Immature natural killer cell (primary cell): ENCODE results near the gene LRRC8D. TPM values are rescaled to one million over a fixed set of nuclear protein-coding genes. Genes with fewer than 3 reads are reported as not detected.
"Not testable (repeated sequence)": the region's sequence is repeated elsewhere in the genome, so short reads cannot be mapped to it uniquely, and the experiment has no call there.

ENCODE experiments used
- DNase-seq, 3 donors: peaks; one replicate each; pipeline ENCODE4 v3.0.0; 2022; ENCODE audit warnings: mixed read lengths in 1 of 3
- H3K27ac Mint-ChIP-seq, 6 donors: one replicate each; pipeline ENCODE4 v1.8.0; 2020; ENCODE audit warnings: mixed read lengths in 6 of 6, mild to moderate bottlenecking in 5 of 6, inconsistent platforms in 4 of 6, moderate library complexity in 3 of 6
- H3K27me3 Mint-ChIP-seq, 3 donors: one replicate each; pipeline ENCODE4 v1.8.0; 2020 to 2021; ENCODE audit warnings: low read depth in 3 of 3, mild to moderate bottlenecking in 3 of 3, mixed read lengths in 3 of 3, moderate library complexity in 3 of 3, inconsistent platforms in 1 of 3
- H3K36me3 Mint-ChIP-seq, 3 donors: one replicate each; pipeline ENCODE4 v1.8.0; 2020; ENCODE audit warnings: mixed read lengths in 3 of 3, inconsistent platforms in 2 of 3, mild to moderate bottlenecking in 2 of 3
- H3K4me1 Mint-ChIP-seq, 2 donors: one replicate each; pipeline ENCODE4 v1.8.0; 2020; ENCODE audit warnings: inconsistent platforms in 2 of 2, mild to moderate bottlenecking in 2 of 2, mixed read lengths in 2 of 2, moderate library complexity in 1 of 2
- H3K4me3 Mint-ChIP-seq, 5 donors: one replicate each; pipeline ENCODE4 v1.8.0; 2020; ENCODE audit warnings: mild to moderate bottlenecking in 5 of 5, mixed read lengths in 5 of 5, inconsistent platforms in 3 of 5, moderate library complexity in 3 of 5
- H3K9me3 Mint-ChIP-seq, 6 donors: one replicate each; pipeline ENCODE4 v1.8.0; 2020; ENCODE audit warnings: mild to moderate bottlenecking in 6 of 6, mixed read lengths in 6 of 6, inconsistent platforms in 4 of 6, moderate library complexity in 3 of 6
- polyA plus RNA-seq, 3 donors: library from polyadenylated mRNA; unstranded; fragments of 300-500 nt; fragmentation: Illumina TruSeq; gene quantifications; one replicate each; pipeline ENCODE4 v1.2.3, GENCODE V29; 2021

Gene LRRC8D
- polyA plus RNA-seq, 3 donors from 2014 or later, result 24.7 to 40.1 (median 32.0) TPM

GRCh38 chr1:89918127-89918793, 97.4 kb downstream of the LRRC8D start:
- Mint-ChIP-seq H3K36me3 (peaks cover 1 to 7% (median 5%) of the 10 kb centered on the region in 3 donors), H3K9me3 (no peaks in the 10 kb centered on the region), H3K4me3 (no peak overlapping the region), H3K27ac (no peak overlapping the region), H3K4me1 (peaks cover 3 to 28% of the 10 kb centered on the region in 2 donors), H3K27me3 (peaks cover 0 to 2% (median 0%) of the 10 kb centered on the region in 3 donors)
- DNase-seq, result no peak

GRCh38 chr1:89918794-89919155, 97.9 kb downstream of the LRRC8D start:
- peaks cover 0 to 23% of the 10 kb centered on the region in 2 donors for H3K4me1 Mint-ChIP-seq
- peaks cover 0 to 2% (median 0%) of the 10 kb centered on the region in 3 donors for H3K27me3 Mint-ChIP-seq
- peaks cover 6 to 12% (median 10%) of the 10 kb centered on the region in 3 donors for H3K36me3 Mint-ChIP-seq
- no peak overlapping the region for H3K4me3 Mint-ChIP-seq
- no peak for DNase-seq
- no peaks in the 10 kb centered on the region for H3K9me3 Mint-ChIP-seq
- no peak overlapping the region for H3K27ac Mint-ChIP-seq

- H3K36me3 Mint-ChIP-seq, result peaks cover 8 to 15% (median 12%) of the 10 kb centered on the region in 3 donors
- peaks cover 0 to 2% (median 0%) of the 10 kb centered on the region in 3 donors for H3K27me3 Mint-ChIP-seq
- DNase-seq, result no peak
- peaks cover 0 to 19% of the 10 kb centered on the region in 2 donors for H3K4me1 Mint-ChIP-seq
- H3K27ac Mint-ChIP-seq, result peak overlapping the region in 1 of 6 donors; percentile 26
- no peak overlapping the region for H3K4me3 Mint-ChIP-seq
- H3K9me3 Mint-ChIP-seq, result no peaks in the 10 kb centered on the region
These were observed 98.3 kb downstream of the LRRC8D start for GRCh38 chr1:89919174-89919573.

GRCh38 chr1:89922911-89923310, 102.1 kb downstream of the LRRC8D start:
- Mint-ChIP-seq H3K9me3 (no peaks in the 10 kb centered on the region), H3K4me3 (no peak overlapping the region), H3K27me3 (peaks cover 1 to 2% (median 1%) of the 10 kb centered on the region in 3 donors), H3K27ac (no peak overlapping the region), H3K4me1 (peaks cover 0 to 13% of the 10 kb centered on the region in 2 donors), H3K36me3 (peaks cover 8 to 16% (median 12%) of the 10 kb centered on the region in 3 donors)
- DNase-seq, result no peak

GRCh38 chr1:89923517-89923916, 102.7 kb downstream of the LRRC8D start:
- H3K4me3 Mint-ChIP-seq, result no peak overlapping the region
- peaks cover 1 to 2% (median 1%) of the 10 kb centered on the region in 3 donors for H3K27me3 Mint-ChIP-seq
- DNase-seq, result no peak
- H3K36me3 Mint-ChIP-seq, result peaks cover 8 to 16% (median 12%) of the 10 kb centered on the region in 3 donors
- H3K4me1 Mint-ChIP-seq, result peaks cover 0 to 13% of the 10 kb centered on the region in 2 donors
- H3K27ac Mint-ChIP-seq, result no peak overlapping the region
- no peaks in the 10 kb centered on the region for H3K9me3 Mint-ChIP-seq

- not testable (repeated sequence) for H3K27me3 Mint-ChIP-seq, H3K4me3 Mint-ChIP-seq, DNase-seq, H3K27ac Mint-ChIP-seq, H3K9me3 Mint-ChIP-seq
- H3K36me3 Mint-ChIP-seq, result peaks cover 8 to 16% (median 12%) of the 10 kb centered on the region in 3 donors
- peaks cover 0 to 13% of the 10 kb centered on the region in 2 donors for H3K4me1 Mint-ChIP-seq
These were observed 103.2 kb downstream of the LRRC8D start for GRCh38 chr1:89924075-89924474.

- no peak for DNase-seq
- Mint-ChIP-seq H3K27me3 (peaks cover 1 to 6% (median 2%) of the 10 kb centered on the region in 3 donors), H3K36me3 (peaks cover 8 to 13% (median 13%) of the 10 kb centered on the region in 3 donors), H3K27ac (no peak overlapping the region), H3K9me3 (no peaks in the 10 kb centered on the region), H3K4me3 (no peak overlapping the region), H3K4me1 (peaks cover 0 to 6% of the 10 kb centered on the region in 2 donors)
These were observed 106.2 kb downstream of the LRRC8D start for GRCh38 chr1:89927049-89927448.

GRCh38 chr1:89927478-89927877, 106.6 kb downstream of the LRRC8D start:
- H3K36me3 Mint-ChIP-seq, result peaks cover 8 to 15% (median 13%) of the 10 kb centered on the region in 3 donors
- peaks cover 1 to 6% (median 2%) of the 10 kb centered on the region in 3 donors for H3K27me3 Mint-ChIP-seq
- H3K4me3 Mint-ChIP-seq, result no peak overlapping the region
- no peaks in the 10 kb centered on the region for H3K9me3 Mint-ChIP-seq
- H3K27ac Mint-ChIP-seq, result no peak overlapping the region
- no peak for DNase-seq
- H3K4me1 Mint-ChIP-seq, result peaks cover 0 to 6% of the 10 kb centered on the region in 2 donors

- Mint-ChIP-seq H3K36me3 (peaks cover 12 to 22% (median 19%) of the 10 kb centered on the region in 3 donors), H3K4me3 (no peak overlapping the region), H3K27me3 (peaks cover 0 to 6% (median 1%) of the 10 kb centered on the region in 3 donors), H3K4me1 (peaks cover 0 to 6% of the 10 kb centered on the region in 2 donors), H3K9me3 (no peaks in the 10 kb centered on the region), H3K27ac (no peak overlapping the region)
- DNase-seq, result no peak
These were observed 107.7 kb downstream of the LRRC8D start for GRCh38 chr1:89928506-89928905.

GRCh38 chr1:89929467-89930063, 108.7 kb downstream of the LRRC8D start:
- H3K36me3 Mint-ChIP-seq, result peaks cover 16 to 27% (median 24%) of the 10 kb centered on the region in 3 donors
- DNase-seq, result no peak
- H3K27ac Mint-ChIP-seq, result no peak overlapping the region
- H3K4me3 Mint-ChIP-seq, result no peak overlapping the region
- H3K27me3 Mint-ChIP-seq, result peaks cover 0 to 6% (median 1%) of the 10 kb centered on the region in 3 donors
- peaks cover 0 to 6% of the 10 kb centered on the region in 2 donors for H3K4me1 Mint-ChIP-seq
- H3K9me3 Mint-ChIP-seq, result no peaks in the 10 kb centered on the region

- Mint-ChIP-seq H3K9me3 (no peaks in the 10 kb centered on the region), H3K36me3 (peaks cover 21 to 35% (median 34%) of the 10 kb centered on the region in 3 donors), H3K27me3 (peaks cover 0 to 4% (median 0%) of the 10 kb centered on the region in 3 donors), H3K27ac (no peak overlapping the region), H3K4me1 (peaks cover 0 to 6% of the 10 kb centered on the region in 2 donors), H3K4me3 (no peak overlapping the region)
- no peak for DNase-seq
These were observed 109.7 kb downstream of the LRRC8D start for GRCh38 chr1:89930579-89930978.

- Mint-ChIP-seq H3K27me3 (peaks cover 0 to 4% (median 0%) of the 10 kb centered on the region in 3 donors), H3K36me3 (peaks cover 21 to 38% (median 37%) of the 10 kb centered on the region in 3 donors), H3K27ac (no peak overlapping the region), H3K4me1 (no peaks in the 10 kb centered on the region), H3K4me3 (no peak overlapping the region), H3K9me3 (no peaks in the 10 kb centered on the region)
- DNase-seq, result no peak
These were observed 111.1 kb downstream of the LRRC8D start for GRCh38 chr1:89931964-89932363.

GRCh38 chr1:89932598-89933364, 111.9 kb downstream of the LRRC8D start:
- Mint-ChIP-seq H3K27ac (no peak overlapping the region), H3K36me3 (peaks cover 21 to 37% (median 35%) of the 10 kb centered on the region in 3 donors), H3K4me1 (no peaks in the 10 kb centered on the region), H3K4me3 (no peak overlapping the region), H3K27me3 (peaks cover 0 to 4% (median 0%) of the 10 kb centered on the region in 3 donors), H3K9me3 (no peaks in the 10 kb centered on the region)
- no peak for DNase-seq

- peaks cover 21 to 37% (median 34%) of the 10 kb centered on the region in 3 donors for H3K36me3 Mint-ChIP-seq
- no peaks in the 10 kb centered on the region for H3K9me3 Mint-ChIP-seq
- H3K27ac Mint-ChIP-seq, result no peak overlapping the region
- H3K4me3 Mint-ChIP-seq, result no peak overlapping the region
- no peaks in the 10 kb centered on the region for H3K4me1 Mint-ChIP-seq
- DNase-seq, result no peak
- H3K27me3 Mint-ChIP-seq, result peaks cover 0 to 2% (median 0%) of the 10 kb centered on the region in 3 donors
These were observed 113.6 kb downstream of the LRRC8D start for GRCh38 chr1:89934461-89934860.
